Hematopoietic multipotent progenitor cell treated with erythropoietin and hydrocortisone succinate and interleukin-3 and kit ligand, for 4 days (in vitro differentiated cells): Measurements from ENCODE around the gene FOCAD.
A peak's percentile ranks its signal among the peaks of the same experiment; 100 is the strongest.

Experiments used
- DNase-seq: peaks from one replicate; pipeline ENCODE4 v3.0.0-alpha.2; 2015

FOCAD gene

GRCh38 chr9:20791682-20792081 lies 107.6 kb downstream of the FOCAD start:
- no peak for DNase-seq

GRCh38 chr9:20804489-20805250 lies 120.6 kb downstream of the FOCAD start:
- peak; percentile 91 for DNase-seq

GRCh38 chr9:20805766-20806165 lies 121.7 kb downstream of the FOCAD start:
- no peak for DNase-seq

- DNase-seq = no peak
These were observed 123.9 kb downstream of the FOCAD start for GRCh38 chr9:20808002-20808401.

- peak; percentile 24 for DNase-seq
These were observed 127.8 kb downstream of the FOCAD start for GRCh38 chr9:20811872-20812271.

- DNase-seq = no peak
These were observed 132.1 kb downstream of the FOCAD start for GRCh38 chr9:20815923-20816703.

- no peak for DNase-seq
These were observed 139.0 kb downstream of the FOCAD start for GRCh38 chr9:20823051-20823450.

- no peak for DNase-seq
These were observed 147.0 kb downstream of the FOCAD start for GRCh38 chr9:20831028-20831427.

GRCh38 chr9:20832775-20833174 lies 148.7 kb downstream of the FOCAD start:
- DNase-seq = no peak

GRCh38 chr9:20835377-20836286 lies 151.6 kb downstream of the FOCAD start:
- no peak for DNase-seq

- DNase-seq = no peak
These were observed 153.1 kb downstream of the FOCAD start for GRCh38 chr9:20837166-20837565.

GRCh38 chr9:20838218-20838617 lies 154.2 kb downstream of the FOCAD start:
- no peak for DNase-seq

- no peak for DNase-seq
These were observed 160.9 kb downstream of the FOCAD start for GRCh38 chr9:20844916-20845315.

- DNase-seq = peak; percentile 14
These were observed 164.4 kb downstream of the FOCAD start for GRCh38 chr9:20848490-20848889.

GRCh38 chr9:20853866-20854265 lies 169.8 kb downstream of the FOCAD start:
- no peak for DNase-seq

- DNase-seq = no peak
These were observed 170.4 kb downstream of the FOCAD start for GRCh38 chr9:20854444-20854843.

GRCh38 chr9:20863945-20864344 lies 179.9 kb downstream of the FOCAD start:
- peak; percentile 63 for DNase-seq

GRCh38 chr9:20865347-20865746 lies 181.3 kb downstream of the FOCAD start:
- peak; percentile 62 for DNase-seq

- DNase-seq = no peak
These were observed 186.1 kb downstream of the FOCAD start for GRCh38 chr9:20870115-20870514.

- DNase-seq = peak; percentile 27
These were observed 188.4 kb downstream of the FOCAD start for GRCh38 chr9:20872340-20872977.

- DNase-seq = no peak
These were observed 189.3 kb downstream of the FOCAD start for GRCh38 chr9:20873240-20873865.

- DNase-seq = no peak
These were observed 196.2 kb downstream of the FOCAD start for GRCh38 chr9:20880271-20880670.
